Kidney (tissue), 14 donors: ENCODE results near the gene EFNA3. TPM values are rescaled to one million over a fixed set of nuclear protein-coding genes. Genes with fewer than 3 reads are reported as not detected.

Experiments
- DNase-seq, 5 donors: peaks; one replicate each; pipeline ENCODE4 v3.0.0-alpha.2; 2013 to 2020
- FAIRE-seq: peaks from 2 replicates; lab custom pipeline; 2012; peaks lifted over from hg19 to GRCh38; lab: Jason Lieb, UNC
- H3K27ac ChIP-seq, 2 donors: one replicate each; pipeline ENCODE4 v1.7.0; 2013; ENCODE audit warnings: low read depth in 2 of 2, low read length in 2 of 2, inconsistent platforms in 1 of 2
- H3K27me3 ChIP-seq: one replicate; pipeline ENCODE4 v1.7.1; 2013; ENCODE audit warnings: low read length, inconsistent platforms; ENCODE audit not compliant: control insufficient read depth, insufficient read depth
- H3K36me3 ChIP-seq, 3 donors: one replicate each; pipeline versions ENCODE4 v1.7.0 to v1.7.1; 2013; ENCODE audit warnings: low read length in 3 of 3, control low read depth in 1 of 3, inconsistent platforms in 1 of 3; ENCODE audit not compliant: insufficient read depth in 3 of 3, control insufficient read depth in 2 of 3
- H3K4me1 ChIP-seq, 3 donors: one replicate each; pipeline versions ENCODE4 v1.7.0 to v1.7.1; 2013; ENCODE audit warnings: low read length in 3 of 3, inconsistent platforms in 1 of 3, low read depth in 1 of 3; ENCODE audit not compliant: control insufficient read depth in 2 of 3, insufficient read depth in 2 of 3
- H3K4me3 ChIP-seq, 3 donors: one replicate each; pipeline versions ENCODE4 v1.7.0 to v1.8.1; 2013; ENCODE audit warnings: low read length in 3 of 3, control low read depth in 1 of 3, inconsistent platforms in 1 of 3
- H3K9ac ChIP-seq, 3 donors: one replicate each; pipeline versions ENCODE4 v1.7.0 to v1.7.1; 2013; ENCODE audit warnings: low read length in 3 of 3, control low read depth in 1 of 3, inconsistent platforms in 1 of 3
- H3K9me3 ChIP-seq, 3 donors: one replicate each; pipeline versions ENCODE4 v1.7.0 to v1.7.1; 2013; ENCODE audit warnings: low read length in 3 of 3, control low read depth in 1 of 3, inconsistent platforms in 1 of 3; ENCODE audit not compliant: control insufficient read depth in 2 of 3, insufficient read depth in 1 of 3
- CTCF ChIP-seq: IDR thresholded peaks from 3 replicates; pipeline ENCODE4 v1.5.1; 2012; ENCODE audit warnings: mild to moderate bottlenecking, moderate library complexity, borderline replicate concordance; ENCODE audit not compliant: insufficient read depth; ENCODE audit errors: extremely low read depth
- intact Hi-C: fragments of 100-400 bp; cut with DNase I; formaldehyde crosslinking; loops from one replicate; pipeline ENCODE4 v1.11.1; 2022
- polyA plus RNA-seq: library from polyadenylated mRNA; stranded (reverse); fragments of 350-450 nt; fragmentation: Illumina TruSeq; extraction: RNeasy Lipid Tissue Mini Kit (QIAGEN cat#74804); gene quantifications from one replicate; pipeline ENCODE4 v1.2.3, GENCODE V29; 2014; ENCODE audit warnings: low read depth, low replicate concordance; ENCODE audit not compliant: insufficient read depth
- total RNA-seq: library from RNA; stranded (reverse); fragmentation: NEBNext Ultra II Directional; extraction: Animal tissue kit (Norgen Biotek cat#: 25700); gene quantifications from one replicate; pipeline ENCODE4 v1.2.1, GENCODE V29; 2021
- donor health status: control.
- donor health status: control.
- donor health status: control.
- donor health status: control.
- donor health status: control.
- donor health status: DM: yes; HTN: yes; CAD: no.
- donor health status: Normal renal cell carcinoma (clear cell type).

EFNA3 gene
- total and polyA plus RNA-seq, 2 donors from 2014 or later: 1.2 to 1.7 TPM

- peak overlapping the region; percentile 32 to 57 (median 51) for H3K4me3 ChIP-seq
- DNase-seq (peak; percentile 88 to 93 (median 92)), FAIRE-seq (no peak)
- H3K27ac ChIP-seq: no peak overlapping the region
- peak; percentile 9 for TF ChIP-seq CTCF
- peak overlapping the region in 2 of 3 donors; percentile 17 to 28 for H3K9ac ChIP-seq
- peaks cover 5% of the 10 kb centered on the region for H3K27me3 ChIP-seq
- H3K4me1 ChIP-seq: peaks cover 0 to 8% (median 0%) of the 10 kb centered on the region in 3 donors
- H3K36me3 ChIP-seq: no peaks in the 10 kb centered on the region
- H3K9me3 ChIP-seq: no peaks in the 10 kb centered on the region
- intact Hi-C loops: no loop called here
These were observed 7.7 kb upstream of the EFNA3 start for GRCh38 chr1:155070721-155071569.

GRCh38 chr1:155071701-155072100 is 6.9 kb upstream of the EFNA3 start:
- no peak overlapping the region for H3K27ac ChIP-seq

GRCh38 chr1:155072531-155073289 is 5.9 kb upstream of the EFNA3 start:
- intact Hi-C loops: no loop called here
- TF ChIP-seq CTCF: no peak
- Histone ChIP-seq H3K9ac (no peak overlapping the region), H3K9me3 (no peaks in the 10 kb centered on the region), H3K27me3 (peaks cover 5% of the 10 kb centered on the region), H3K27ac (no peak overlapping the region), H3K4me1 (peaks cover 0 to 11% (median 0%) of the 10 kb centered on the region in 3 donors), H3K4me3 (no peak overlapping the region), H3K36me3 (no peaks in the 10 kb centered on the region)
- DNase-seq: peak in 2 of 5 donors; percentile 32 to 41
- no peak for FAIRE-seq

More at GRCh38 chr1:155071701-155072100, 6.9 kb upstream of the EFNA3 start:
- FAIRE-seq (no peak), DNase-seq (peak; percentile 61 to 85 (median 82))
- no peaks in the 10 kb centered on the region for H3K36me3 ChIP-seq
- H3K27me3 ChIP-seq: peaks cover 5% of the 10 kb centered on the region
- no peak overlapping the region for H3K9ac ChIP-seq
- no peak for TF ChIP-seq CTCF
- H3K9me3 ChIP-seq: no peaks in the 10 kb centered on the region
- no peak overlapping the region for H3K4me3 ChIP-seq
- H3K4me1 ChIP-seq: peaks cover 0 to 8% (median 0%) of the 10 kb centered on the region in 3 donors
- intact Hi-C loops: no loop called here
